ENCODE results near the gene MVB12B.

MVB12B gene

DNA sequence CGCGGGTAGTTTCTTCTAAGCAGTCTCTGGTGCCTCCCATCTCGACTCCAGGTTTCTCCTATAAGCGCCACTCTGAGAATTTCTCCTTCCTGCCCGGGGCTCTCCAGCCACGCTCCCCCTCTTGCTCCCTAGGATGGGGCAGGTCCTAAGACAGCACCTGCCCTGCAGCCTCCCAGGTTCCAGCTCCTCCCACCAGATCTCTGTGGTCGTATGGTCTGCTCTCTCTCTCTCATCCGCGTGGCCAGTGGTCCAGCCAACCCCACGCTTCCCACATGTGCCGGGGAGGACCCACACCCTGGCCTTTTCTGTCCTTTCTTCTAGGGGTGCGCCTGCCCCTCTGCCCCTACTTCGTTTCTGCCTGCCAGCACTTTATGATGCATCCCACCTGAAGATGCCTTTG, 40.5 kb downstream of the MVB12B start:
- Histone ChIP-seq H3K4me3 (no peak overlapping the region), H4K20me1 (peaks cover 13% of the 10 kb centered on the region; the same call in 1 of the 2 replicates), H3K36me3 (peaks cover 12% of the 10 kb centered on the region), H3K27ac (no peak overlapping the region), H3K9ac (no peak overlapping the region), H3K4me1 (peaks cover 6% of the 10 kb centered on the region), H3K9me3 (peaks cover 20% of the 10 kb centered on the region), H3K4me2 (no peak overlapping the region), H3K27me3 (no peaks in the 10 kb centered on the region)
- TF ChIP-seq Cebpa-rat (IDR thresholded peaks at IDR 0.05): no peak

DNA sequence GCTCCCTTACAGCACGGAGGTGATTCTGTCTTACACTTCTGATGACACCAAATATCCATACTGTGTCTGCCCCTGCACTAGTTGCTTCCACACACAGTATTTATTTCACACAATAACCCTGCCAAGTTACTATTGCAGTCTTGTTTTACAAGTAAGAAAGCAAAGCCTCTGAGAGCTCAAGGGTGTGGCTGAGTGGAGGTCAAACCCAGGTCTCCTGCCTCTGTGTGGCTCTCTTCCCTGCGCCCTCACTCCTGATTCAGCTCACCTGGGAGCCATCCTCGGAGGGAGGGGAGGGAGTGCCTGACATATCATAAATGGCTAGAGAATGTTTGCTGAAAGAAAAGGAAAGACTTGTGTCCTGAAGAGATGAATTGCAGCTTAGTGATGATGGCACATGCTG, 41.0 kb downstream of the MVB12B start:
- no peak for TF ChIP-seq Cebpa-rat (IDR thresholded peaks at IDR 0.05)
- Histone ChIP-seq H3K4me2 (no peak overlapping the region), H3K4me1 (peaks cover 11% of the 10 kb centered on the region), H3K27ac (no peak overlapping the region), H3K27me3 (no peaks in the 10 kb centered on the region), H3K4me3 (no peak overlapping the region), H3K9me3 (peaks cover 17% of the 10 kb centered on the region), H3K9ac (no peak overlapping the region), H3K36me3 (peaks cover 12% of the 10 kb centered on the region), H4K20me1 (peaks cover 13% of the 10 kb centered on the region; the same call in 1 of the 2 replicates)

DNA sequence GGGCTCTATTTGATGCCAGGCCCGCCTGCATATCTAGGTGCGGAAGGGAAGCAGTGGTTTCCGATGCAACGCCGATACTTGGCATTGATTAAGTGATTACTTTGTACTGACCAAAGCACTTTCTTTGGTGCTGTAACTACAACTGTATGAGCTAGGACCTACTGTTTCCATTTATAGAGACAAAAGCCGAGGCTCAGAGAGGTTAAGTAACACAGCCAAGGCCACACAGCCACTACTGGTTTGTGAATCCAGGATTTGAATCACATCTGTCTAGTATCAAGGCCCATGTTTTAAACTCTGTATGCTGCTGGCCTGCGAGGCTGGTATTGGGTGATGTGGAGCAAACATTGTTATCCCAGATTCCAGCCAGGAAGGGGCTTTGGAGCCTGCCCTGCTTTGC, 41.4 kb downstream of the MVB12B start:
- Histone ChIP-seq H4K20me1 (peaks cover 13% of the 10 kb centered on the region; the same call in 1 of the 2 replicates), H3K9ac (no peak overlapping the region), H3K4me2 (no peak overlapping the region), H3K9me3 (peaks cover 13% of the 10 kb centered on the region), H3K27ac (no peak overlapping the region), H3K4me3 (no peak overlapping the region), H3K27me3 (no peaks in the 10 kb centered on the region), H3K36me3 (peaks cover 12% of the 10 kb centered on the region), H3K4me1 (peaks cover 15% of the 10 kb centered on the region)
- no peak for TF ChIP-seq Cebpa-rat (IDR thresholded peaks at IDR 0.05)

DNA sequence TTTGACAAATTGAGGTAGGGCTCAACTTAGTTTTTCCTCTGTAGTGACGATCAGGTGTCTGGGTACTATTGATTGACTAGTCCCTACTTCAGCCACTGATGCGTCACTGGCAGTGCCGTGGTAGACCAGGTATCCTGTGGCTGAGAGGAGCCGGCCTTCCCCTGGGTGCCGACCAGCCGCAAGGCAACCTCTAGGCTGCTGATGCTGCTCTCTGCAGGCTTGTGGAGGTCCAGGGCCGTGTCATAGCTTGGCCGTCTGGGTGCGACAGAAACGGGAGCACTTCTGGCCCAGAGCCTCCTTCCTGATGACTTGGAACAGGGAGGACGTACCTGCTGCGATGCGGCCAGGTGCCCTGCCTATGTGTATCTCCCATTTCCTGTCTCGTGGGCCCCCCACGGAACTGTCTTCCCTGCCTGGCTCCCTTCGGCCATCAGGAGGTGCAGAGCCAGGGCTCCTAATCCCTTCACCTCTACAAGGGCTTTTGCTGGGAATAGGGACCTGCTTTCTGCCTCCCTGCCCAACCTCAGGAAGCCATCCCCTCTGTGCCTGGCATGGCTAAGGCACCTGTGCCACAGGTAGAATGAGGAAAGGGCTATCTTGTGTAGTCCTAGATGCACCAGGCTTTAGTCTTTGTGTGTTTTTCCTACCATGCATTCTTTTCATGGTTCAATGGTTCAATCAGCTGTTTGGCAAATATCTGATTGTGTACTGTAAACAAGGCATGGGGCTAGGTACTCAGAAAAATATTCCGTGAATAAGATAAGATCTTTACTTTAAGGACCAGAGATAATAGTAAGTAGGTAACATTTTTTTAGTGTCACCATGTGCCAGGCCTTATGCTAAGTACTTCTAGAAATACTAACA, 44.6 kb downstream of the MVB12B start:
- Histone ChIP-seq H3K9me3 (no peaks in the 10 kb centered on the region), H4K20me1 (peaks cover 13% of the 10 kb centered on the region; the same call in 1 of the 2 replicates), H3K9ac (no peak overlapping the region), H3K4me1 (peaks cover 43% of the 10 kb centered on the region), H3K27me3 (no peaks in the 10 kb centered on the region), H3K4me2 (no peak overlapping the region), H3K36me3 (peaks cover 5% of the 10 kb centered on the region; the same call in 1 of the 2 replicates), H3K27ac (no peak overlapping the region), H3K4me3 (no peak overlapping the region)
- TF ChIP-seq Cebpa-rat (IDR thresholded peaks at IDR 0.05): no peak

DNA sequence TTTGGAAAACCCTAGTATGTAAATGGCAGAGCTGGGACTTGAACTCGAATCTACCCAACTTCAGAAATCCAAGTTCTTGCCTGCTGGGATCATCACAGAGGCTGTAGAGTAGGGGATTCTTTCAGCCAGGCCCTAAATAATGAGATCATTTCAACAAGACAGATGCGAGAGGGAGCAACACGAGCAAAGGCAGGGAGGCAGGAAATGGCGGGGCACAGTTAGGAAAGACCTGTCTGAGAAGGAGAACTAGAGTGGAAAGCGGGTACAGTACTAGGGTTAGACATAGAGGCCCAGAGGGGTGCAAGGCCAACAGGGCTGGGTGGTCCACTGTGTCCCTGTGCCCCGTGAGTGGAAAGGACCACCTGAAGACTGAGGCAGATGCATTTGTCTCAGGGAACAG, 46.1 kb downstream of the MVB12B start:
- no peak for TF ChIP-seq Cebpa-rat (IDR thresholded peaks at IDR 0.05)
- Histone ChIP-seq H3K4me2 (0 out of 2 replicates have a peak overlapping the region, but pooled peaks have one; percentile 14), H3K9ac (no peak overlapping the region)

DNA sequence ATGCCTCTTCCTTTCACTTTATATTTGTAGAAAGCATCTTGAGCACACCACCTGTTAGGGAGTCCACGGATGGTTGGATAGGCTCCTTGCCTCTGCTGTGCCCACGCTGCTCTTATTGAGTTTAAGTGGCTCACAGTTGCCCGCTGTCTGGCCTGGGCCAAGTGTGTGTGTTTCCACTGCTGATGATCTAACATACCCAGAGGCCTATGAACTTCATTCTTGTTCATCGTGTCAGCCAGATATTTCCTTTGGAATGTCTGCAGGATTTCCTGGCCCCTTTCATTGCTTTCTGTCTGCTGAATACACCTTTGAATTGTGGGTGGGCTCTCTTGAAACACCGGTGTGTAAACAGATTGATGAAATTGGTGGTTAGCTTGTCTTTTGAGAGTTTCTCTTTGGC, 46.6 kb downstream of the MVB12B start:
- H3K27me3 ChIP-seq: no peaks in the 10 kb centered on the region
- H3K4me1 ChIP-seq: peaks cover 48% of the 10 kb centered on the region
- H3K9ac ChIP-seq: no peak overlapping the region
- no peaks in the 10 kb centered on the region for H3K9me3 ChIP-seq
- peaks cover 5% of the 10 kb centered on the region; the same call in 1 of the 2 replicates for H3K36me3 ChIP-seq
- no peaks in the 10 kb centered on the region for H4K20me1 ChIP-seq
- H3K4me3 ChIP-seq: no peak overlapping the region
- H3K4me2 ChIP-seq: no peak overlapping the region
- TF ChIP-seq Cebpa-rat (IDR thresholded peaks at IDR 0.05): no peak
- no peak overlapping the region for H3K27ac ChIP-seq

More for the DNA sequence above, 46.1 kb downstream of the MVB12B start:
- H3K9me3 ChIP-seq: no peaks in the 10 kb centered on the region
- no peaks in the 10 kb centered on the region for H3K27me3 ChIP-seq
- no peak overlapping the region for H3K27ac ChIP-seq
- peaks cover 5% of the 10 kb centered on the region; the same call in 1 of the 2 replicates for H3K36me3 ChIP-seq
- H4K20me1 ChIP-seq: no peaks in the 10 kb centered on the region
- peaks cover 48% of the 10 kb centered on the region for H3K4me1 ChIP-seq
- no peak overlapping the region for H3K4me3 ChIP-seq

DNA sequence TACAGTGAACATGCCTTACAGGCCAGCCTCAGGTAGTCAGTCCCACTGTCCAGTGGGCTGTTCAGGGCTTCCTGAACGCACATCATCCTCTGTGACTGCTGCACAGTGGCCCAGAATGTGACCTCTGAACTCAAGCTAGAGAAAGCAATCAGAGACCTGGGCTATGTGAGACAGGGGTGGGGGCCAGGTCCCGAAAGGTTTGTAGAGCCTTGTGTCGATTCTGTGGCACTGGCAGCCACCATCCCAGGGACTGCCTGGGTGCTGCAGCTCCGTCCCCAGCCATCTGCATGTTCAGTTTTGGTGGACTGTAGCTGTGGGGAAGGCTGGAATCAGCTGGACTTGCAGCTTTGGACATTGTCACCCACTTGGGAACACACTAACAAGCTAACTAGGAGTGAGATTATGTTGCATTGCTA, 47.7 kb downstream of the MVB12B start:
- H3K4me2 ChIP-seq: peak overlapping the region; percentile 88
- no peak overlapping the region for H3K27ac ChIP-seq
- H3K9ac ChIP-seq: no peak overlapping the region

DNA sequence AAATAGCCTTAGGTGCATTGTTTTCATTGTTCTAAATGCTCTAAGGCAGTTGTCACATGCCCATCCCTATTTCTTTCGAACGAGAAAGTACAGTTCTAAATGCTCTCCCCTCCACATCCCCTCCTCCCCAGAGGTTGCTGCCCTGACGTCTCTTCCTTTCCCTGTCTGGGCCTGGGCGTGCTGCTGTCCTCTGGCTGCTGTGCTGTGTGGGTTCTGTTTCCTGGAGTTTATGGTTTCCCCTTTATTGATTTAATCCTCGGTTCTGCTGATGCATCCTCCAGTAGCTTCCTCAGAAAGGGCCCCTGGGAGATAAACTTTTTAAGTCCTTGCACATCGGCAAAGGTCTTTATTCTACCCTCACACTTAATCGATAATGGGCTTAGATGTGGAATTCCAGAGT, 48.8 kb downstream of the MVB12B start:
- H3K9ac ChIP-seq: peak overlapping the region; percentile 27
- H3K9me3 ChIP-seq: no peaks in the 10 kb centered on the region
- H3K4me2 ChIP-seq: peak overlapping the region; percentile 88
- no peaks in the 10 kb centered on the region; the same call in 1 of the 2 replicates for H4K20me1 ChIP-seq
- H3K27me3 ChIP-seq: no peaks in the 10 kb centered on the region
- no peak for TF ChIP-seq Cebpa-rat (IDR thresholded peaks at IDR 0.05)
- H3K36me3 ChIP-seq: peaks cover 5% of the 10 kb centered on the region; the same call in 1 of the 2 replicates
- peaks cover 48% of the 10 kb centered on the region for H3K4me1 ChIP-seq
- H3K4me3 ChIP-seq: 0 out of 2 replicates have a peak overlapping the region, but pooled peaks have one; percentile 1
- peak overlapping the region; percentile 11 for H3K27ac ChIP-seq

More for the DNA sequence above, 47.7 kb downstream of the MVB12B start:
- H3K4me3 ChIP-seq: no peak overlapping the region
- no peaks in the 10 kb centered on the region for H3K27me3 ChIP-seq
- TF ChIP-seq Cebpa-rat (IDR thresholded peaks at IDR 0.05): no peak
- no peaks in the 10 kb centered on the region for H3K9me3 ChIP-seq
- H4K20me1 ChIP-seq: no peaks in the 10 kb centered on the region; the same call in 1 of the 2 replicates
- H3K4me1 ChIP-seq: peaks cover 48% of the 10 kb centered on the region
- peaks cover 5% of the 10 kb centered on the region; the same call in 1 of the 2 replicates for H3K36me3 ChIP-seq

DNA sequence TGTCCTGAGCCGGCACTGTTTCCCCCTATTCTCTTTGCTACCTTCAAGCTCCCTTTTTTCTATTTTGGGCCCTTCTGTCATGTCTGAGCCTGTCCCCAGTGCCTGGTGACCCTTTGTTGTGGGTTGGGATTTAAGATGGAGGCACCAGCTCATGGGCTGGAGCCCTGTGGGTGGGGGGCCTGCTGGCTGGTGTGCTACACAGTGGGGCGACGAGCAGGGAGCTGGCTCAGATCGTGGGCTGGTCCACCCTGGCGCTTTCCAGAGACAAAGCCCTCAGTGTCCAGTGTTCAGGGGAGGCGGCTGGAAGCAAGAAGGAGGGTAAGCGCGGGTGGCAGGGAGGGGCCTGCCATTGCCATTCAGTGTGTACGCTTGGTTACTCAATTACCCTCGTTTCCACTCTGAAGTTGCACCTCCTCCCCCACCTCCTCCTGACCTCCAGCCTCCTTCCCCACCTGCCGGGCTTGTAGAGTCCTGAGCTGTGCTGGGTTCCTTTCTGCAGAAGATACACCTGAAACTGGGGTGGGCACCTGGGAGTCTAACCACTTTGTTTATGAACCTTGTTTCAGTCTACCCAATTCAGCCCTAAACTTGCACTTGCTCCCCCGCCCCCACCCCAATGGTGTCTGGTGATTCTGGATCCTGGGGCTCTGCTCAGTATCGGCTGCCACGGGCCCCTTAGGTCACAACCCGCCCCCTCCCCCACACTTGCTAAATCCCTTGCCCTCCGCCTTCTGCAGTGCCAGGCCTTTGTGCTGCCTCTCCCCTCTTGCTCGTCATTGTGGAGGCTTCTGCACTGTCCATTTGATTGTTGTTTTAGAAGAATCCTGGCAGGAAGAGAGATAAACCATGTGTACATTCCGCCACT, 49.9 kb downstream of the MVB12B start:
- no peaks in the 10 kb centered on the region for H3K9me3 ChIP-seq
- H3K9ac ChIP-seq: 0 out of 2 replicates have a peak overlapping the region, but pooled peaks have one; percentile 27
- no peaks in the 10 kb centered on the region; the same call in 1 of the 2 replicates for H4K20me1 ChIP-seq
- H3K27me3 ChIP-seq: no peaks in the 10 kb centered on the region
- peaks cover 43% of the 10 kb centered on the region for H3K4me1 ChIP-seq
- peak overlapping the region; percentile 11 for H3K27ac ChIP-seq
- H3K4me3 ChIP-seq: no peak overlapping the region
- TF ChIP-seq Cebpa-rat (IDR thresholded peaks at IDR 0.05): no peak
- peak overlapping the region; percentile 88 for H3K4me2 ChIP-seq
- H3K36me3 ChIP-seq: no peaks in the 10 kb centered on the region

Data from BLaER1 (cell line).